Osteocyte (in vitro differentiated cells): Measurements from ENCODE around the gene SMG9. TPM values are rescaled to one million over a fixed set of nuclear protein-coding genes. Genes with fewer than 3 reads are reported as not detected.

Source experiments
- DNase-seq: peaks from one replicate; pipeline ENCODE4 v3.0.0; 2021; ENCODE audit warnings: mixed read lengths; ENCODE audit not compliant: unreplicated experiment; ENCODE audit errors: extremely low spot score
- H3K27ac Mint-ChIP-seq: one replicate; pipeline ENCODE4 v1.8.0; 2021; ENCODE audit warnings: mild to moderate bottlenecking, mixed read lengths; ENCODE audit not compliant: unreplicated experiment
- H3K27me3 Mint-ChIP-seq: one replicate; pipeline ENCODE4 v1.8.0; 2021; ENCODE audit warnings: mixed read lengths; ENCODE audit not compliant: unreplicated experiment
- H3K36me3 Mint-ChIP-seq: one replicate; pipeline ENCODE4 v1.8.0; 2021; ENCODE audit warnings: mixed read lengths; ENCODE audit not compliant: unreplicated experiment
- H3K4me1 Mint-ChIP-seq: one replicate; pipeline ENCODE4 v1.8.0; 2021; ENCODE audit warnings: mixed read lengths; ENCODE audit not compliant: unreplicated experiment
- H3K4me3 Mint-ChIP-seq: one replicate; pipeline ENCODE4 v1.8.0; 2021; ENCODE audit warnings: mild to moderate bottlenecking, moderate library complexity, mixed read lengths; ENCODE audit not compliant: unreplicated experiment
- H3K9me3 Mint-ChIP-seq: one replicate; pipeline ENCODE4 v1.8.0; 2021; ENCODE audit warnings: mixed read lengths; ENCODE audit not compliant: unreplicated experiment
- total RNA-seq: library from RNA; stranded (reverse); gene quantifications from 2 replicates; pipeline ENCODE4 v1.2.1, GENCODE V29; 2021
- TF ChIP-seq, protein P1 (sequence below): fragments of 200-600 bp; sonication (generic); IDR thresholded peaks from 2 replicates; pipeline ENCODE4 v1.5.0; 2021; ENCODE audit warnings: antibody characterized with exemption, mild to moderate bottlenecking, moderate library complexity

SMG9 gene
- total RNA-seq, 1 donor from 2014 or later: 71.0 TPM

DNA sequence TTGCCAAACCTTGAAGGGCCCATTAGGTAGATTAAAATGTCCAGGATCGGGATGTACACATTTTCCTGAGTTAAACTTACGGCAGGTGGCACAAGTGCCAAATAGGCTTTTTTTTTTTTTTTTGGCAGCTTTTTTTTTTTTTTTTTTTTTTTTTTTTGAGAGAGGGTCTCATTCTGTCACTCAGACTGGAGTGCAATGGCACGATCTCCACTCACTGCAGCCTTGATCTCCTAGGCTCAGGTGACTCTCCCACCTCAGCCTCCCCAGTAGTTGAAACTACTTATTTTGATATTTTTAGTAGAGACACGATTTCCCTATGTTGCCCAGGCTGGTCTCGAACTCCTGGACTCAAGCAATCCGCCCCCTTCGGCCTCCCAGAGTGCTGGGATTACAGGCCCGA lies 29.9 kb downstream of the SMG9 start:
- no peak for DNase-seq
- Mint-ChIP-seq H3K9me3 (no peaks in the 10 kb centered on the region), H3K27ac (no peak overlapping the region), H3K4me3 (no peak overlapping the region), H3K36me3 (peaks cover 11% of the 10 kb centered on the region), H3K27me3 (no peaks in the 10 kb centered on the region), H3K4me1 (peaks cover 3% of the 10 kb centered on the region)
- TF ChIP-seq, protein P1, sequence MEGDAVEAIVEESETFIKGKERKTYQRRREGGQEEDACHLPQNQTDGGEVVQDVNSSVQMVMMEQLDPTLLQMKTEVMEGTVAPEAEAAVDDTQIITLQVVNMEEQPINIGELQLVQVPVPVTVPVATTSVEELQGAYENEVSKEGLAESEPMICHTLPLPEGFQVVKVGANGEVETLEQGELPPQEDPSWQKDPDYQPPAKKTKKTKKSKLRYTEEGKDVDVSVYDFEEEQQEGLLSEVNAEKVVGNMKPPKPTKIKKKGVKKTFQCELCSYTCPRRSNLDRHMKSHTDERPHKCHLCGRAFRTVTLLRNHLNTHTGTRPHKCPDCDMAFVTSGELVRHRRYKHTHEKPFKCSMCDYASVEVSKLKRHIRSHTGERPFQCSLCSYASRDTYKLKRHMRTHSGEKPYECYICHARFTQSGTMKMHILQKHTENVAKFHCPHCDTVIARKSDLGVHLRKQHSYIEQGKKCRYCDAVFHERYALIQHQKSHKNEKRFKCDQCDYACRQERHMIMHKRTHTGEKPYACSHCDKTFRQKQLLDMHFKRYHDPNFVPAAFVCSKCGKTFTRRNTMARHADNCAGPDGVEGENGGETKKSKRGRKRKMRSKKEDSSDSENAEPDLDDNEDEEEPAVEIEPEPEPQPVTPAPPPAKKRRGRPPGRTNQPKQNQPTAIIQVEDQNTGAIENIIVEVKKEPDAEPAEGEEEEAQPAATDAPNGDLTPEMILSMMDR: no peak

DNA sequence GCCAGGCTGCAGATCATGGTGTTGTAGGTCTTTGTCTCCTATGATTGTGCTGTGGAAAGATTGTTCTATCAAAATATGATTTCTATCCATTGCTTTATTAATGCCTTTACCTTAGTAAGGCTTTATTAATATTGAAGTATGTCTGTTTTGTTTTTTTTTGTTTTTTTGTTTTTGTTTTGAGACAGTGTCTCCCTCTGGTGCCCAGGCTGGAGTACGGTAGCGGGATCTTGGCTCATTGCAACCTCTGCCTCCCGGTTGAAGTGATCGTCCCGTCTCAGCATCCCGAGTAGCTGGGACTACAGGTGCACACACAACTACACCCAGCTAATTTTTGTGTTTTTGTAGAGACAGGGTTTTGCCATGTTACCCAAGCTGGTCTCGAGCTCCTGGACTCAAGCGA lies 31.2 kb downstream of the SMG9 start:
- no peaks in the 10 kb centered on the region for H3K27me3 Mint-ChIP-seq
- no peak overlapping the region for H3K27ac Mint-ChIP-seq
- peaks cover 7% of the 10 kb centered on the region for H3K36me3 Mint-ChIP-seq
- H3K4me1 Mint-ChIP-seq: no peaks in the 10 kb centered on the region
- H3K4me3 Mint-ChIP-seq: no peak overlapping the region
- H3K9me3 Mint-ChIP-seq: no peaks in the 10 kb centered on the region
- no peak for DNase-seq
- TF ChIP-seq, protein P1: peak; percentile 20

DNA sequence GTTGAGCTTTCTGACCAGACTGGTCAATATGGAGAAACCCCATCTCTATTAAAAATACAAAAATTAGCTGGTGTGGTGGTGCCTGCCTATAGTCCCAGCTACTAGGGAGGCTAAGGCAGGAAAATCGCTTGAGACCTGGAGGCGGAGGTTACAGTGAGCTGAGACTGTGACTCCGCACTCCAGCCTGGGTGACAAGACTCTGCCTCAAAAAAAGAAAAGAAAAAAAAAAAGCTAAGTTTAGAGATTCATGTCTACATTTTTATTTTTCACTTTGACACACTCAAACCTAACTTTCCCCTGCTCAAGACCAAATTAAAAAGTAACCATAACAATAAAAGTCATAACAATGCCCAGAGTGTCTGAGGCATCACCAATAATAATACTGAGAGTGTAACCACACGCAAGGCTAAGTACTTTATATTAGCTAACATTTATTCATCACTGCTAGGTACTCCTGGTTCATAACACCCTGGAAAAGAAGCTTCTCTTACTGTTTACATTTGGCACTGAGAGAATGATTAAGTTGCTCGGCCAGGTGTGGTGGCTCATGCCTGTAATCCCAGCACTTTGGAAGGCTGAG lies 33.2 kb downstream of the SMG9 start:
- Mint-ChIP-seq H3K36me3 (no peaks in the 10 kb centered on the region), H3K27ac (no peak overlapping the region), H3K27me3 (no peaks in the 10 kb centered on the region), H3K9me3 (no peaks in the 10 kb centered on the region), H3K4me3 (no peak overlapping the region), H3K4me1 (no peaks in the 10 kb centered on the region)
- DNase-seq: no peak
- TF ChIP-seq, protein P1: no peak

DNA sequence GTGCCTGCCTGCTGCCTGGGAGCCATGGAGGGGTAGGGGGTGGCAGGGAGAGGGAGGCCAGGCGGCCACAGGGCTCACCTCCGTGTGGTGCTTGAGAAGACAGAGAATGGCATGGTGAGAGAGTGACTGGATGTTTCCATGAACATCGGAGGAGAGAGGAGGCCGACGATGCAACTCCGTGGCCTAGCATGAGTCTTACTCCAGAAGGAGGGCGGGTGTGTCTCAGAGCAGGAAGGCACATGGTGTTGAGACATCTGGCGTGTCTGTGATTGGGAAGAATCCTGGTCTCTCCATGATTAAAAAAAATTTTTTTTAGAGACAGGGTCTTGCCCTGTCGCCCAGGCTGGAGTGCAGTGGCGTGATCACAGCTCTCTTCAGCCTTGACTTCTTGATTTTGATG lies 33.8 kb downstream of the SMG9 start:
- H3K27me3 Mint-ChIP-seq: no peaks in the 10 kb centered on the region
- H3K4me1 Mint-ChIP-seq: no peaks in the 10 kb centered on the region
- no peak overlapping the region for H3K4me3 Mint-ChIP-seq
- no peak overlapping the region for H3K27ac Mint-ChIP-seq
- H3K9me3 Mint-ChIP-seq: no peaks in the 10 kb centered on the region
- H3K36me3 Mint-ChIP-seq: no peaks in the 10 kb centered on the region
- TF ChIP-seq, protein P1: no peak
- DNase-seq: no peak

DNA sequence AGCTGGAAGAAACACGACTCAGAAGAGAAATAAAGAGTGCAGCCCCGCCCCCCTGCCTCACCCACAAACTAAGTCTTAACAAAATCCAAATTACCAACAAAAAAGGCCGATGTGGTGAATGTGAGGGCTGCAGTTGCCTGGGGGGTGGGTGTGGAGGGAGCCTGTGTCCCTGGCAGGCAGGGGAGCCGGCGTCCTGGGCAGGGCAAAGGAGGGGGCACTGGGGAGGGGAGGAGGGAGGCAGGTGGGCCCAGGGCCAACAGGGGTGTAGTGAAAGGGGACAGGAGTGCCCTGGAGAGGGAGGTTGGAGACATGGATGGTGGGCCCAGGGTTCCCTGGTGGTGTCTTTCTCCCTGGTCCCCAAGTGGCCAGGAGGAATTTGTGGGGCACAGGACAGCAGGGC lies 34.8 kb downstream of the SMG9 start:
- Mint-ChIP-seq H3K36me3 (no peaks in the 10 kb centered on the region), H3K9me3 (no peaks in the 10 kb centered on the region), H3K4me1 (no peaks in the 10 kb centered on the region), H3K27ac (no peak overlapping the region), H3K4me3 (no peak overlapping the region), H3K27me3 (no peaks in the 10 kb centered on the region)
- TF ChIP-seq, protein P1: no peak
- DNase-seq: no peak
